IPS DF 19.7 (cell line): Measurements from ENCODE around the gene SLC6A11.

Experiments
- DNase-seq: peaks from one replicate; pipeline ENCODE4 v3.0.0-alpha.2; 2013; ENCODE audit warnings: low read depth, low spot score

SLC6A11 gene

GRCh38 chr3:10977892-10978510 lies 162.0 kb downstream of the SLC6A11 start:
- no peak for DNase-seq

DNA sequence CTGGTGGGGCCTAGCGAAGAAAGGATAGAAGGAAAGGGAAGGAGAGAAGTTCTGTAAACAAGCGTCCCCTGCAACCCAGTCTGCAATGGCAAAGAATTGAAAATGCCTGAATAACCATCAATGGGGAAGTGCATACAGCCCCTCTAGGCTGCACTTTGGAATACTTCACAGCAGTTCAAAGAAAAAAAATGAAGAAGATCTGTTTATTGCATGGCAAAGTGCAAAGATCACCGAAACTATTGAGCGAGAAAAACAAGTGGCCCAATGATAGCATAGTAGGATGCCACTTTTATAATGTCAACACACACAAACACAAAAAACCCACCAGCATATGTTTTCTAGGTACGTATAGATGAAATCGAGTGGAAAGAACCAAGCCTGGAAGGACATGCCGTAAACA lies 162.9 kb downstream of the SLC6A11 start:
- no peak for DNase-seq

GRCh38 chr3:10980312-10980711 lies 164.3 kb downstream of the SLC6A11 start:
- no peak for DNase-seq

GRCh38 chr3:10981031-10981430 lies 165.0 kb downstream of the SLC6A11 start:
- DNase-seq: no peak

GRCh38 chr3:10981961-10982360 lies 165.9 kb downstream of the SLC6A11 start:
- DNase-seq: no peak

DNA sequence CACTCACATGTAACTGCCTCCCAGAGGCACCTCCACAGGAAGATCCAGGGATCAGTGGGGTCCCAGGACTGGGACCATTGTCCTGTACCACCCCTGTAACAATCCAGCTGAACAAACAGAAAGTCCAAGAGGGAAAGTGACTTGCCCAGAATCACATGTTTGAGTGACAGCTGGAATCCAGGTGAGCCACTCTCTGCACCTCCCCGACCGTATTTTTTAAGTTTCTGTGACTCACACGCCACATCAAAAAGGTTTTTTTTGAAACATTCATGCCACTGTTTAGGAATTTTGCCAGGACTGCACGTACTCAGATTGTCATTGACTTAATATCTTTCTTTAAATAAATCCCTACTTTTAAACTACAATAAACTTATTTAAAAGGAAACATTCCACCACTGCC lies 166.8 kb downstream of the SLC6A11 start:
- DNase-seq: no peak

- DNase-seq: no peak
Measured at GRCh38 chr3:10983219-10983916, 167.3 kb downstream of the SLC6A11 start.

DNA sequence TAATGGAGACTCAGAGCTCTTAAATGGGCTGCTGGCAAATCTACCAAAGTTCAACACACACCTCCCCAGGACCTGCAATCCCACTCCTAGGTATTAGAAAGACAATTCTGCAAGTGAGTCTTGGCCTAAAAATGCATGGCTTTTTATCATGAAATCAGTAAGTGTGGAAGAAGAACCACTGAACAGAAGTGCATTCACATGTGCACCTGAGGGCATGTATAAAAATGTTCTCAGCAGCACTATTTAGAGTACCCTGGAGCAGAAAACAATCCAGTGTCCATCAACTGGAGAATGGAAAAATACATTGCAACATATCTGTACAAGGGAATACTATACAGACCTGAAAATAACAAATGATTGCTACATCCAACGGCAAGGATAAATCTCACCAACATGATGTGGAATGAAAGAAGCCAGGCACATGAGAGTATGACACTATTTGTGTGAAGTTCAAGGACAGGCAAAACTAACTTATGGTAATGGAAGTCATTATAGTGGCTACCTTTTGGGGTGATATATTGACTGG lies 168.4 kb downstream of the SLC6A11 start:
- DNase-seq: no peak

- DNase-seq: no peak
Measured at GRCh38 chr3:10985181-10985580, 169.2 kb downstream of the SLC6A11 start.

GRCh38 chr3:10986592-10986991 lies 170.6 kb downstream of the SLC6A11 start:
- DNase-seq: no peak

DNA sequence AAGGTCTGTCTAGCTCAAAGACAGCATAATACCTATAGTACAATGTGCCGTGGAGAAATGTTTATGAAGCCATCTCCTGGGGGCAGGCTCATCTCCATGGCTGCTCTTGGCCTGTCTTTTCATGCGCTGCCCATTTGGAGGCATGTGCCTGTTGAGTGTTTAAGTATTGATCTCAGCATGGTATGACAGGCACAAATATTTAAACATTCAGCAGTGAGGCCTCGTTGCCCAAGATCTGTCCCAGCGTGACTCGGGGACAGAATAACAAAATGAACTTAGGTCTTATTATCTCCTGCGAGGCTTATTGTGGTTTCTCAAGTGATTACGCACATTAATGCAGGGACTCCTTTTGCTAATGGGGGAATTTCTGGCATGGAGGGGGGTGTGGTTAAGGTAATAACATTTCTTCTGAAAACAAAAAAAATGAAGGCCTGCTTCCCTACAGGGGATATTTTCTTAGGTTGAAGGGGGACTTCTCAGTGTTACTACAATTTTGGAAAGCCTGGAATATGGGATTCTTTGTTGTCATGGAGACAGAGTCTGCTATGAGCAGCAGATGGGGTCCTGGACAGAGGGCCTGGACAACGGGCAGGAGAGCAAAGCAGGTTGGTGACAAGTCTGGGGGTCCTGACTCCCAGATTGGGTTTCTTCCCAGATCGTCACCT lies 172.1 kb downstream of the SLC6A11 start:
- DNase-seq: no peak

GRCh38 chr3:10988991-10989484 lies 173.0 kb downstream of the SLC6A11 start:
- no peak for DNase-seq
